HT-29 (cell line): Measurements from ENCODE around the gene TCERG1L. TPM values are rescaled to one million over a fixed set of nuclear protein-coding genes. Genes with fewer than 3 reads are reported as not detected.

Source experiments
- DNase-seq: peaks from one replicate; pipeline ENCODE4 v3.0.0-alpha.2; 2015; ENCODE audit warnings: low spot score
- total RNA-seq: library from RNA; depleted of rRNA; stranded (reverse); fragments of >200 nt; shearing (Covaris generic); gene quantifications from 2 replicates; pipeline ENCODE4 v1.2.3, GENCODE V29; 2014

The TCERG1L gene
- total RNA-seq, 1 experiment from 2014 or later, result not detected

DNA sequence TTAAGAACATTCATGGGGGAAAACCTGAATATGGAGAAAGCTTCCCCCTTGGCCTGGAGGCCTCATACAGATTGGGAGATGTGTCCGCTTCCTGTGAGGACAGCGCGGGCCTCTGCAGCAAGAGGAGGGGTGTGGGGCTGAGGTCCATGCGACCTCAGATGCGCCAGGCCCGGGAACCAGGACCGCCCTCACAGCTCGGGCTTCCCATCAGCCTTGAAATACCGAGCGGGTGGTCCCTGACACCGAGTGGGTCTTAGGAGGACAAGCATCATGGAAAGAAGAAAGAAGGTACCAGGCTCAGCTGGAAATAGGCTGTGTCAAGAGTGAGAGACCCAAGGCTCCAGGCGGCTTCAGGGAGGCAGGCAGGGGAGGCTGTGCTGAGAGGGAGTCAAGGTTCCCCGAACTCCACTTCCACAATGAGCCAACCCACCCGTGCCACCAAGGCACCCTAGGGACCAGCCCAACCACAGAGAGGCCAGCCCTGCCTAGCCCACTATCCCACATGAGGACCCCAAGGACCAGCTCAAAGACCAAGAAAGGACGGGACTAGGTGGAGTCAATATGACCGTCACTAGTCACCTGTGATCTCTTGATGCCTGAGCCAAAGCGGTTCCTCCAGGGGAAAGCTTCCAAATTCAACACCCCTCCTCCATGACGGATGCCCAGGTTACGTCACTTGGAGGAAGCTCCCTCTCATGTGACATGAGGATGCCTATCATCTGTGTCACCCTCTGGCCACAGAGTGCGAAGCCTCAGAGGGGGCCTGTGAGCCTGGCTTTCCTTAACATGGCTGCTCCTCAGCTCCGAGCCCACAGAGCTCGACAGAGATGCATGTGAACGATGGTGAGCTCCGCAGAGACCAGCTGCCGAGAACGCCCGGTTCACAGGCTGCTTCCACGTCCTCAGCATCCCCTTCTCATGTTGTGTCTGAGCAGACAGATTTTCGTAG is 103.7 kb downstream of the TCERG1L start:
- no peak for DNase-seq

DNA sequence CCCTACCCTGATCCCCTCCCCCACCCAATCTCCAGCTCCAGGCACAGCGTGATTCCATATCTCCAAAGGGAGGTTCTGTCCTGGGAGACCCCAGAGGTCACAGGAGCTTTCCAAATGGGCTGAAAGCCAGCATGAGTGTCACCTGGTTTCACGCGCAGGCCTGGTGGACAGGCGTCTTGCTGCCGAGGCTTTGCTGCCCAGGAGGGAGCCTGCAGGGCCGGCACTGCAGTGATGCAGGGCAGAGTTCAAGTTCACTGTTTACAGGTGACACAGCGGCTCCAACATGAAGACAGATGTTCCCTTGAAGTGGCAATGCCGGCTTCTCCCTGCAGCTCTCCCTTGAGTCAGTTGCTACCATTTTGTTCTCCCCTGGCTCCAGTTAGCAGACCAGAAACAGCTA is 104.3 kb downstream of the TCERG1L start:
- DNase-seq, result no peak

DNA sequence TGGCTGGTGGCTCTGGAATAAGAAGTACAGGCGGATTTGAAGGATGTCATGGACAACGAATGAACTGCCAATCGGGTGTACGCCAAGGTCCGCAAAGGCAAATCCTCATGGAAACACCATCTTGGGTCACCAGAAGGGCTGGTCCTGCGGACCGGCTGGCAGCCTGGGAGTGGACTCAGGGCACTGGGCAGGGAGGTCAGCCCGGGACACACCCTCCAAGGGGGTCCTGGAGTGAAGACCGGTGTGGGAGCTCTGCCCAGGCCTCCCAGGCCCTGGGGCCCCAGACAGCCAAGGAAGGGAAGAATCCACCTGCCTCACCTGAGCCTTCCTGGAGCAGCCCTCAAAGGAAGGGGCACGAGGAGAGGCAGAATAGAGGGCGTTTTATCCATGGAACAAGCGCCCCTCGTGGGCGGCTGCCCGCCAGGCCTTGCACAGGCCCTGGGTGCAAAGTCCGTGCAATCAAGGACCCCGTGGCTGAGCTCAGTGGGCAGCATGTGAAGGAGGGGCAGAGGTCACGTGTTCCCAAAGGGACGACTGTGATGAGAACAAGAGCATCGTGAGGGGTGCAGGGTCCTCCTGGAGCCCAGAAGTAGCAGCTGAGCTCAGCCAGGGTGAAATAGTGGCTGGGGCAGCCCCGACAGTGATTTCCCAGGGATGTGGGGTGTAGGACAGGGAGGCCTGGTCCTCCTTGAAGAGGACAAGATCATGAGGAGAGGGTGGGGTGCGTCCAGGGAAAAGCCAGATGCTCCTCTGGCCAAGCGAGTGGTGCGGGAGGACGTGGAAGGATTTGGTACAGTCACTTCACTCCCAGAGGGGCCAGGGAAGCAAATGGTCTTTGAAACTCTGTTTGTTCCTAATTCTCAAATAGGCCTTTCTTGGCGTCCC is 105.2 kb downstream of the TCERG1L start:
- DNase-seq, result no peak

DNA sequence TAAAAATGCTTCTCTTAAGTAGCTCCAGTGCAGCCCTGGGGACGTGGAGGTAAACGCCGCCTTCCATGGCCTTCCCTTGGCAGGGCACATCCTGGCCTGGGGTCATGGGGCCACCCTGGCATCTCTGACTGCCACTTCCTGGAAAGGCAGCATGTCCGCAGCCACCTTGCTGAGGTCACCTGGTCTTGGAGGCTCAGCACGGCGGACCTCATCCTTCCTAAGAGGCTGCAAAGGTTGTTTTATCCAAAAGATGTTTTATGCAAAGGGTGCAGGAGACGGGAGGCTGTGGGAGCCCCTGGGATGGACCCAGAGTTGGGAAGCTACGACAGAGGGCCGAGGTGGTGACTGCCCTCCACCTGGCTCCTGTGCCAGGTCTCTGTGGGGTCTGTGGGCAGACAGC is 106.0 kb downstream of the TCERG1L start:
- no peak for DNase-seq

DNA sequence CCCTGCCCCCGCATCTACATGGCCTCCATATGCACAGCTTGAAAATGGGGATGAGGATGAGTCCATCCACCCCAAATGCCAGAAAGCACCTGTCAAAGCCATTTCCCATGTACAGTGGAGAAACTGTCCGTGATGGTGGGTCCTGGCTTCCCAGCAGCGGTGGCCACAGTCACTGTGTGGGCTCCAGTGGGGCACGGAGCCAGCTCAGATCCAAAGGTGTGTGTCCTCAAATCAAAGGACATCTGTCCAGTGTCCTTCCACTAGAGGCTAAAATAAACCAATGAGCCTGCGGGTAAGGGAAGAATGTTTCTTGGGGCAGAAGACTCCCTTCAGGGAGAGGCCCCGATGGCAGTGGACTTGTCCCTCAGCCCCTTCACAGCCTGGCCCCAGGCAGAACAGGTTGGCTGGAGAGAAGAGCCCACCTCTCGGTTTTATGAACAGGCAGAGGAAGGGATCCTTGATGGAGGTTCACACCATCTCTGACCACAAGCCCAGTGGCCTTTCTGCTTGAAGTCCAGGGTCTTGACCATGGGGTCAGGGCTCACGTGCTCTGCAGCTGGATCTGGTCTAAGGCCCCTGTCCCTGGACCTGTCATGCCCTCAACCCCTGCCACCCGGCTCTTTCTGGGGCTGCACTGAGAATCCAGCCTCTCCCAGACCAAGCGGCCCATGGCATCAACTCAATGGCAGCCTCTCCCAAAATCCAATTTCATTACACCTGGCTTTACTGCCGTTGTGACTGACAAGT is 106.9 kb downstream of the TCERG1L start:
- no peak for DNase-seq

DNA sequence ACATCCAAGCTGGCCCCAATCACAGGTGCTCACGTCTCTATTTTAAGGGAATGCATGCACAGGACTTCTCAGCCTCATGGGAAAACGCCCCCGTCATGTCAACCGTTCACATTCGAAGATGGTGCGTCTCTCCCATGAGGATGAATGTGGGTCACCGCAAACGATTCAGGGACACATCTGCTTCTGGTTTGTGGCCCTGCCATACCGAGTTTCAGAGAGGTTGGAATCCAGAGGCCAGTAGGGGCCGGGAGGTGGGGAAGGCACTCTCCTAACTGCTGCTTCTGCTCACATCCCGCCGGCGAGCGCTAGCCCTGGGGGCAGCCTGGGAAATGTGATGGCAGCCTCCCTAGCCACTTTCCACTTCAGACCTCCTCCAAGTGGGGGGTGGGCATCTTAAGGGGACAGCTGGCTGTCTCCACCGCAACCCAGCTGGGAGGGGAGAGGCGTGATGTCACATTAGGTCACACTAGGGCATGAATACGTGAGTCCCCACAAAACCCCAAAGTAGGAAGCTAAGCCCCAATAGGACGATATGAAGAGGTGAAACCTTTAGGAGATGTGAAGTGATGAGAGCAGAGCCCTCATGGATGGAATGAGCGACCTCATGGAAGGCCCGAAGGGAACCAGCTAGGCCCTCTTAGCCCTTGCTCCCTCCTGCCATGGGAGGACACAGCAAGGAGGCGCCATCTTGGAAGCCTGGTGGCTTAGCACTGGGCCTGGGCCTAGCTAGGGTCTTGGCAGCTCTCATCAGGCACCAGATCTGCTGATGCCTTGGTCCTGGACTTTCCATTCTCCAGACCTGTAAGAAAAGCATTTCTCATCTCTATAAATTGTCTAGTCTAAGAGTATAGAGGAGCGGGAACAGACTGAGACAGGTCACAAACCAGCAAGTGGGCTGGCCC is 107.8 kb downstream of the TCERG1L start:
- no peak for DNase-seq

DNA sequence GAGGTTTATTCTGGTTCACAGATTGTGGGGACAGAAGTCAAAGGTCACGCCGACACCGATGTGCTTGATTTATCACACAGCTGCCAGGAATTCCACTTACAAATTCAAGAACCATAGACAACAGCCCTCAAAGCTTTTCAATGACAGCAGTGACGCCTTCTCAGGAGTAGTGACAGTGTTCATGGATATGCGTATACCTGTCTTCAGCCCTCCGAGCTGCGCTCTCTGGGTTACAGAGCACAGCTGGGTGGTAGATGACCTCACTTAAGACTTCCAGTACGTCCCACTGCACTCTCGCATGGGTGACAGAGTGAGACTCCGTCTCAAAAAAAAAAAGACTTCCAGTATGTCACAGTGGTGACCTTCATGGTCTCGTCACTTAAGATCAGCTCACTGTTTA is 108.5 kb downstream of the TCERG1L start:
- no peak for DNase-seq

DNA sequence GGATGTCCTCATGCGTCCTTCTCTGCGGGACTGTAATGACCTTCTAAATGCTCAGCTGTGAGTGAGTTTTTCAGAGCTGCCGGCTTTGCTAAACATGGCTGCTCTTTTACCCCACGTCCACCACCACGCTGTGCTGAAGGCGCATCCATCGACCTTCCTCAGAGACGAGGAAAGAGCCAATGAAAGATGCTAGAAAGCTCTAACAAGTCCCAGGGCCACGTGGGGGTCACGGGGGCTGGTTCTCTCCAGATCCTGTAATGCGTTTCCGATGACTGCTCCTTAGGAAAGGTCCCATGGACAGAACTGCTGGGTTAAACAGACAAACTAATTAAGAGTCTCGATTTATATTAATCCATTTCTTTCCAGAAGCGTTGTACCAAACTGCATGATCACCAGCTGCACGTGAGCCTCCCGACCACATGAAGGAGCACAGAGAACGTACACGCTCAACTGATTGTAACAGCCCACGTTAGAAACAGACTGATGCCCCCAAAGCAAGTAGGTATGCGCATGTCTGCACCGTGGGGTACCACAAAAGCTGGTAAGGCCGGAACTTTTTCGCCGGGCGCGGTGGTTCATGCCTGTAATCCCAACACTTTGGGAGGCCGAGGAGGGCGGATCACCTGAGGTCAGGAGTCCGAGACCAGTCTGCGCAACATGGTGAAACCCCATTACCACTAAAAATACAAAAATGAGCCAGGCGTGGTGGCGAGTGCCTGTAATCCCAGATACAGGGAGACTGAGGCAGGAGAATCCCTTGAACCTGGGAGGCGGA is 109.6 kb downstream of the TCERG1L start:
- no peak for DNase-seq

DNA sequence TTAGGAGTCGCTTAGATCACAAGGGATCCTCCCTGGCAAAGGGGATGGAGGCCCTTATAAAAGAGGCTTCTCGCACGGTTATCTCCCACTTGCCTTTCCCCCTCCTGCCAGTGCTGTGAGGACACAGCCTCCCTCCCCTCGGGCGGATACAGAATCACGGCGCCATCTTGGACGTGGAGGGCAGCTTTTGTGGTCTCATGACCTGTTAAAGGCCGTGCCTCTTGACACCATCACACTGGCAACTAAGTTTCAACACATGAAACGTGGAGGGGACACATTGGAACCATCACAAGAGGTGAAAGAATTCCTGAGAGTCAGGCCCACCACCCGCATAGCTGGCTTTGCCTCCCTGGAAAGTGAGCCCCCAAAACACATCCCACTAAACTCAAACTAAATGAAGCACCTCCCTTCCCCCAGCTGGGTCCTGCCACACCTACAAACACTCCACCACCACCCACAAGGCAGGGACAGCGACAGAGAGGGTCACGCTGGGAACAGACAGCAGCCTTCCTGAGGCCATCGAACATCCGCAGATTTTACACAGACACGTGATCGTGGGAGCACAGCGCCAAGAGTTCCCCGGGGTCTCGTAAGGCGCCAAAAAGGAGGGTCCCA is 110.6 kb downstream of the TCERG1L start:
- no peak for DNase-seq

DNA sequence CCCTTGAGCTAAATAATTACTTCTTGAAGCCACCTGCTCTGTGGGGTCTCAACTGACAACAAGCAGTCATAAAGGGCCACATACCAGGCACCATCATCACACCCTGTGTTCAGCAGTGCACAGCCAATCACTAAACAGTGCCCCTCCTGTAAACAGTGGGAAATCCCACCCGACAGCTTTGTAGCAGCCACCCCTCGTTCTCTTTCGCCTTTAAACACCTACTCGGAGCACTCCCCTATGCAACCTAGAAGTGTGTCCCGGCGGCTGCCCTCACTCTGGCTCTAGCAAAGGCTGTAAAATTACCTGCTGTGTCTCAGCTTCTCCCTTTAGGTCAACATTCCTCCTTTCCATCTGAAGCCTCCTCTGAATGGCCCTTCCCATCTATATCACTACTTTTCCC is 111.9 kb downstream of the TCERG1L start:
- DNase-seq, result no peak

DNA sequence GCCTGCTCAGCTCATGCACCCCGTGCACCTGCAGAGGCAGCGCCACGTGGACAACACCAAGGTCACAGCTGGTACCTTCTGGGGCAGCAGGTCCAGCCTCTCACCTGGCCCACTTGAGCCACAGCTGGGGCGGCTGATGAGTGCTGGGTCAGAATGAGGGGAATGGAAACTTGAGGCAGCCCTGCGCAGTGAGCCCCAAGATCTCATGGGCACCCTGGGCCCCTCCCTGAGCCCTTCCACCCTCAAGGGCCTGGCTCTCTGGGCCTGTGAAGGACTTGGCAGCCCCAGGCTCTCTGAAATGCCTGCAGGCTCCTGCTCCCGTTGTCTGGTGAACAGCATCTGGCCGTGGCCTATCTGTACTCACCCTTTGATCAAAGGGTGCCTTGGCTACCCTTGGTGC is 112.7 kb downstream of the TCERG1L start:
- no peak for DNase-seq

DNA sequence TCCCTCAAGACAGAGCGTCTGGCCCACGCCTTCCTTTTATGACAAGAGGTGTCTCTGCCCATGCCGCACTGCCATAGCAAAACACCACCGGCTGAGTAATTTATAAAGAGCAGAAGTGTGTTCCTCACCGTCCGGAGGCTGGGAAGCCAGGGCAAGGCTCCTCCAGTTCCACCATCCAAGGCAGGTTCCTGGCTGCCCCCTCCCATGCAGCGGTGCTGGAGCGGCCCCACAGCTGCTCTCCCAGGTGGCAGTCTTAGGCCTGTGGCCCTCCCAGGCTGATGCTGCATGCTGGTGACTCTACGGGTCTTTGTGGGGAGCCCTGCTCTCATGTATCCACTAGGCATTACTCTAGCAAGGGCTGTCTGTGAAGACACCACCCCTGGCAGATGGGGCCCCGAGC is 113.1 kb downstream of the TCERG1L start:
- no peak for DNase-seq

DNA sequence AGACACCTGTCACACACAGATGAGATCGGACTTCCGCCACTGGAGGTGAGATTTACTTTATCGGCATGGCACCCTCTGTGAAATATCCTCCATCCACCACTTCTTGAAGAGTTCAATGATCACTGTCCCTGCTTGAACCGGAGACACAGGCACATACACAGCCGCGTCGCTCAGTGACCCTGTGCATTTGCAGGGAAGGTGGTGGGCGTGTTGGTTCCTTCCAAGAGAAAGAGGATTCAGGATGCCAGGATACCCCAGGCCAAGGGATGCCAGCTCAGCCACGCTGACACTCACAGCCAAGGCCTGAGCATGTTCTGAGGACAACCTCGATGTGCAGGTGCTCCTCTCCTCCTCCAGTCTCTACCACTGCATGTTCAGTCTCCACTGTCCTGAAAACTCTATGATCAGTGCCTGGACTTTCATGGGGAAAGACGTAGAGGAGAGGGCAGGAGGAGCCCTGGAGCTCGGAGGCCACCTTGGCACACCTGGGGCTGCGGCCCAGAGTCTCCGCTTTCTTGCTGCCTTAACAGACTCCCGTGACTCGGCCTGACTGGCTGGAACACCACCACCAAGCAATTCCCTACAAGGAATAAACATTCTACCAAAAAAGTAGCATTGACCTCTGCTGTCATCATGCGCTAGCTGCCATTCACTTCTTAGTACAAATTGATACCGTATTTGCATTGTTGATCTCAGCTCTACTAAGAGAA is 115.2 kb downstream of the TCERG1L start:
- DNase-seq, result no peak

DNA sequence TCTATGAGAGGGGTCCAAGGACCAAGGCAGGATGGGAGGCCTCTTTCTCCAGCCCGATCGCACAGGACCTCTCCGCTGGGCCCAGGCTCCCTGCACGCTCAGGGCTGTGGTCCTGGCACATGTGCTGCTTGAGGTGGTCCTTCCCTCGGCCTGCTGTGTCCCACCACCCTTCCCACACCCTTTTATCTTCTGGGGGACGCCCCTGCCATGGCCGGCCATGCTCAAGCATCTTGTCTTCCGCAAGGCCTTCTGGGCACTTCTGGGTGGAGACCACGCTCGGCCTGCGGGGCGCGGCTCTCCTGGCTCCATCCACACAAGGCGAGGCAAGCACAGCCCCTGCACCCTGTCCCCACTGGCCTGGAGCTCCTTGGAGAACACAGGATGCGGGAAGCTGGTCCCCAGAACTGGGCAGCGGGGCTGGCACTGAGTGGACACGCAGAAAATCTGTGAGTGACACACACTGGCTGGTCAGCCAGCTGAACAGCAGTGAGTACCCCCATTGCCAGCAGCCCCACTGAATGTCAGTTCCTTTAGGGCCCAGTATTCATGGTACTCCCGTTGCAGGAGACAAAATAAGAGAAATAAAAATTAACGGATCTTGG is 115.9 kb downstream of the TCERG1L start:
- no peak for DNase-seq

DNA sequence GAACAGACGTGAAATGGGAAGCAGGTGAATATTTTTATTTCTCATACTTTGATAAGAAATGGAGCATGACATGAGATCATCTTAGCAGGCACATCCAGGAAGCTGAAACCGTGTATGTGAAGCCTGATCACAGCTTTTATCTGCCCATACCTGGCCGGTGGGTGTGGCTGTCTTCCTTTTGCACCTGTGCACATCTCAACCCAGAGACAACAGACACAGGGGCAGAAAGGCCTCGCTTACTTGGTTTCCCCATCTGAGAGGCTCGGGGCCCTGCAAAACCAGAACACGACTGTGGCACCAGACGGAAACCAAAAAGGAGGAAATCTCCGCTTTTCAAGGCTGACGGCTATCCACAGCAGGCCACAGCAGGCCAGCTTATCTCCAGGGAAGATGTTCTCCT is 116.4 kb downstream of the TCERG1L start:
- no peak for DNase-seq

DNA sequence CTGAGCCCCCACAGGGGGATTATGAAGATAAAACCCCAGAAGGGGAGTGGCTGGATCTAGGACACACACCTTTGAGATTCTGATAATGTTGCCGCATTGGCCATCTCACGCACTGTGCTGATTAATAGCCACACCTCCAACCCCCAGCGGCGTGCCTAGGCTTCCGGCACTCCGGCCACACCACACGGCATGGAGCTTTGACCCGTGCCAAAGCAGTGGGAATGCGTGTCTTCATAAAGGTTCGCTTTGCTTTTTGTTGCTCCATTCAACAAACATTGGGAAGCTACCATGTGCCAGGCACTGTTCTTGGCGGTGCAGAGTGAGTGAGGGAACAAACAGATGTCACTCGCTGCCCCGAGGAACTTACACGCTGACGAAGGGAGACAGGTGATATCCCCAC is 117.6 kb downstream of the TCERG1L start:
- no peak for DNase-seq

DNA sequence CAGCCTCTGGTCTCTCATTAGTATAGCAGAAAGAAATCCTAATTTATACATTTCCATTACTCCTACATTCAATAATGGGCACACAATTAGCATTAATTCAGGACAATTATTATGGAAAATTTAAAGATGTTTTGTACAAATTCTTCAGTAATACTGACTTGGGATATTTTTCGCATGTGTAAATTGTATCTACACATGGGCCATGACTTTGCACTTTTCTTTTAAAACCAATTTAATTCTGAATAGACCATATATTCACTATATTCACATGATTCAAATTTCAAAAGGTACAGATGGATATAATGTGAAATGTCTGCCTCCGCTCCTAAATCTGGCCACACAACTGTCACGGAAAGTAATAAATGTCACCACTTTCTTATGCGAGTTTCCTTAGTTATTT is 123.0 kb downstream of the TCERG1L start:
- no peak for DNase-seq

DNA sequence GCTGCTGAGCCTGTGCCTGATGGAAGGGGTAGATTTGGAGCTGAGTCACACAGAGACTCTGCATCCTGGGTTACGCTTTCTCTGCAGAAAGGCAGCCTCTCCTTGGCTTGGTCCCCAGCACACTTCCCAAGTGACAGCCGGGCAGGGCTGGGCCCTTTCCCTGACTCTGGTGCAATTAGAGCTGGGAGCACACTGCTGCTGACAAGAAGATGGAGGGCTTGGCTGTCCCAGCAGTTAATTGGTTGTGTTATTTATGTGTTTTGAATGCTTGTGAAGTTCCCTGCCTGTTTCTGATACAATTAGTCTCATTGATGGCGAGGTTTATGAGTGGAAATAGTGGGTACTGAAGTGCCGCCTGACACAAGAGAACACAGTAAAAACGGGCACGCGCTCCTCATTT is 123.6 kb downstream of the TCERG1L start:
- DNase-seq, result no peak

DNA sequence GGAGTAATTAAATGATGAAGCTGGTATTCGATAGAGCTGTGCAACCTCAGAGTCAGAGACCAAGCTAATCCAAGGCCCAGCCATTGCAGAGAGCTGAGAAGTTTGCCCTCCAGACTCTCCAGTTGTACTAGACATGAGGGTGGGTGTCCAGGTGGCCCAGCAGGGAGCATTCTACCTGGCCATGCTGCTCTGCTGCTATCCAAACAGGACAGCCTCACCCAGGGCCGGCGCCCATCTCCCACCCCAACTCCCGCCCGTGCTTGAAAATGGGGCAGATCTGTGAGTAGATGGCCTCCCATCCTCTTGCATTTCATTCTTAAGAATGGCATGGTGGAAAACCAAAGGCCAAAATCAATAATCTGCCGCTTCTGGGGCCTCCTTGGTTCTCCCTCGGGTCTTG is 124.2 kb downstream of the TCERG1L start:
- DNase-seq, result no peak
